NCI-H1048 (cell line): ENCODE measurements around the gene MED29.

Source experiments
- DNase-seq: peaks from one replicate; lab custom pipeline; 2025; lab: John Stamatoyannopoulos, UW

MED29 gene

DNA sequence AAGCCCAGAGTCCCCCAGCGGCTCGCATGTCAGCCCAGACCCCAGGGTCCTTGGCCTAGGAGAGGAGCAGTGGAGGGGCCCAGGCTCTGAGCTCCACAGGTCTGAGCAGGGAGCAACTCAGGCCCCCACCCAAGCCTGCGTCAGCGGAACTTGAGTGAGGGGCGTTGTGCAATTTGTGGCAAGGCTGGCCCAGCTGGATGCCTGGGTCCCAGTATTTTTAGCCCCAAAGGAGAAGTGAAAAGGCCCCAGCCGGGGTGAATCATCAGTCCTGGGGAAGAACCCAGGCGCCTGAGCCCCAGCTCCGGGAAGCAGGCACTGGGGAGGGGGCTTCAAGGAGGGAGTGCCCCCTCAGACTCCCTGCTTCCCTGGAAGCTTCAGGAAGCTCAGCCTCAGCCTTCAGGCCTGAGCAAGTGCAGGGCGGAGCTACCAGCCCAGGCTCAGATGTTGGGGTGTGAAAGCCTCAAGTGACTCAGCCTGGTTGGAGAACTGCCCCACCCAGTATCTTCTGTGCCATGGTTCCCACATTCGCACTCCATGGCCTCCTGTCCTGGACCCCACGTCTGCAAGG, 7.2 kb downstream of the MED29 start:
- DNase-seq = no peak

DNA sequence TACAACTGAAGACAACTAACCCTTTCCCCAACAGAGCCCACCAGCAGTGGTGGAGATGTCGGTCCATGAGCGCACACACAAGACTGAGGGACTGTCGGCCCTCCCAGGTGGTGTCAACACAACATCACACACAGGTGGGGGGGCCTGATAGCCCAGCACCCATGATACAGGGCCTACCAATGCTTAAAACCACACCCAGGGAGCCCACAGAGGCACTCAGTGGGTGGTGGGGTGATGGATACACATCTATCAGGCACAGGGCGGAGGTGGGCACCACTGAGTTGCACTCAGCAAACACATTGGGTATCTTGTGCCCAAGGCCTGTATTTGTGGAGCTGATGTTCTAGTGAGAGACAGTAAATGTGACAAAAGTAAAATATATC, 8.5 kb downstream of the MED29 start:
- no peak for DNase-seq

DNA sequence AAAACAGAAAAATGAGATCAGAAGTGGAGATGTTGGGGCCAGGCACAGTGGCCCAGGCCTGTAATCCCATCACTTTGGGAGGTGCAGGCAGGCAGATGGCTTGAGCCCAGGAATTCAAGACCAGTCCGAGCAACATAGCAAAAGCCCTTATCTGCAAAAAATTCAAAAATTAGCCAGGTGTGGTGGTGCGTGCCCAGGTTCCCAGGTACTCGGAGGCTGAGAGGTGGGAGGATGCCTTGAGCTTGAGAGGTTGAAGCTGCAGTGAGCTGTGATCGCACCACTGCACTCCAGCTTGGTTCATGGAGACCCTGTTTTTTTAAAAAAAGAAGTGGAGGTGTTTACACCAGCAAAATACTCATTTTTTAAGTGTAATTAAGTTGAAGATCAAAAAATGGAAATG, 8.9 kb downstream of the MED29 start:
- DNase-seq = no peak

DNA sequence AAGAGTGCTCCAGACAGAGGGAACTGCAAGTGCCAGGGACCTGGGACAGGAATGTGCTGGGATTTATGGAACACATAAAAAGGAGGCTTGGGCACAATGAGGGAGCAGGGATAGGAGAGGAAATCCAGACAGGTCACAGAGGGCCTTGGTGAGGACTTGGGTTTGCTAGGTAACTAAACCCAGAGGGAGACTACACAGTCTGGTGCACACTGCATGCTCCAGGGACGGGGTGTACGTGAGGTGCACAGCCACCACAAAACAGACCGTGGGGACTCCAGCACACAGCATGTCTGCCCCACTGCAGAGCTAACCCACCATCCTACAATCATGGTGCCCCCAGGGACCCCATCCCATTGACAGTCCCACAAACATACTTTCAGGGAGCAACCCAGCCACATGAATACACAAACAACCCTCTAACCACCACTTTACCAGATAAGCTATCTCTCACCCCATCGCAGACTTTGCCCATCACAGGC, 9.9 kb downstream of the MED29 start:
- DNase-seq = no peak

DNA sequence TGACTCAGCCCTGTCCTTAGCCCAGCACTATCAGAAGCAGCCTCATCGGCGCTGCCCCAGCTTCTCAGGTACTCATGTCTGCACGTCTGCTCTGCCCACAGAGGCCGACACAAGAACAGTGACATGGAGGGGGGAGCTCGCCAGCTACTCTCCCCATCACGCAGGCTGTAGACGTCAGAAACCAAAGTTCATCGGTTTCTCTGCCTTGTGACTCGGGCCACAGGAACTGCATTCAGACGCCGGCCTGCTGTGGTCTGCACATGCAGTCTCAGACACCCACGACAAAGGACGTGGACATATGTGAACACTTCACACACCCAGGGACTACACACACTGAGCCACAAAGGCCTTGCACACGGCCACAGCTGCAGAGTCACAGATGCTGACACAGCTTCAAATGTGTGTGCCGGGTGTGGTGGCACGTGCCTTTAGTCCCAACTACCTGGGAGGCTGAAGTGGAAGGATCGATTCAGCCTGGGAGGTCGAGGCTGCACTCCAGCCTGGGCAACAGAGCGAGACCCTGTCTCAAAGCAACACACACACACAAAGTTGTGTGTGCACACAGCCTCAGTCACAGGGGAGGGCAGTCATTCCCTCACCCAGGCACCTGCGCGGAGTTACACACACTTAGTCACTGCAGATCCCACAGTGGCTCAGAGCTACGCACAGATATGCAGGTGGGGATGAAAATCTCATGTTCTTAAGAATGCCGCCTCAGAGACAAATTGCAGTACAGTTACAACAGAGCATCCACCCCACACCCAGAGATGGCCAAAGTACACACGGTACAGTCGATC, 10.6 kb downstream of the MED29 start:
- no peak for DNase-seq

DNA sequence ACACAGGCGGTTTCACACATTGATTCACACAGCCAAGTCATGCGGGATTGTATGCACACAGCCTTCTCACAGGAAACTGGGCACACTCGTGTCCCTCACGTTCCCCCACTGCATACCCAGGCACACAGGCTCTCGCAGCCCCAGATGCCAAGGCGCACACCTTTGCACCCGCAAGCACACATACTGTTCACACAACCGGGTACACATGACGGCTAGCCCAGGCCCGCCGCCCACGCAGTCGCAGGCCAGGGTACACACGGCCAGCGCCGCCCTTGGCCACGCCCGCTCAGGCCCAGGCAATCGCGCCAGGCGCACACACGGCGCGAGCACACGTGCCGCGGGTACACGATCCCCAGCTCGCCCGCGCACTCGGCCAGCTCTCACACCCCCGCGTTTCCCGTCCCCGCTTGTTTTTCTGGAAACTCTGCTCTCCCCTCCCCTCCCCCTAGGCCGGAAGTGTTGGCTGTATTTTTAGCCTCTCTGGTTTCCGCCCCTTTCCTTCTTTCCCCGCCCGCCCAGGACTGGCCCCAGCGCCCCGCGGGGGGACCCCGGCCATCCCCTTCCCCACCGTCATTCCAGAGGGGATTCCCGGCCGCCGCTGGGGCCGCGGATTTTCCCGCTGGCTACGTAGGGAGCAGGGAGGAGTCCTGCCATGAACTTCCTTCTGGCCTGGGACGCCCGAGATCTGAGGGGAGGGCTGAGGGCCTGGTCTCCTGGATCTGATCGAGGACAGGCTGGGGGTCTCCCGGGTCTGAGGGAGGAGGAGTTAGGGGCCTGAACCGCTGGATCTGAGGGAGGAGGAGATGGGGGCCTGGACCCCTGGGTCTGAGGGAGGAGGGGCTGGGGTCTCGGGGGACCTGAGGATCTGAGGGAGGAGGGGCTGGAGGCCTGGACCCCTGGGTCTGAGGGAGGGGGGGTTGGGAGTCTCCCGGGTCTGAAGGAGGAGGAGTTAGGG, 11.4 kb downstream of the MED29 start:
- no peak for DNase-seq

DNA sequence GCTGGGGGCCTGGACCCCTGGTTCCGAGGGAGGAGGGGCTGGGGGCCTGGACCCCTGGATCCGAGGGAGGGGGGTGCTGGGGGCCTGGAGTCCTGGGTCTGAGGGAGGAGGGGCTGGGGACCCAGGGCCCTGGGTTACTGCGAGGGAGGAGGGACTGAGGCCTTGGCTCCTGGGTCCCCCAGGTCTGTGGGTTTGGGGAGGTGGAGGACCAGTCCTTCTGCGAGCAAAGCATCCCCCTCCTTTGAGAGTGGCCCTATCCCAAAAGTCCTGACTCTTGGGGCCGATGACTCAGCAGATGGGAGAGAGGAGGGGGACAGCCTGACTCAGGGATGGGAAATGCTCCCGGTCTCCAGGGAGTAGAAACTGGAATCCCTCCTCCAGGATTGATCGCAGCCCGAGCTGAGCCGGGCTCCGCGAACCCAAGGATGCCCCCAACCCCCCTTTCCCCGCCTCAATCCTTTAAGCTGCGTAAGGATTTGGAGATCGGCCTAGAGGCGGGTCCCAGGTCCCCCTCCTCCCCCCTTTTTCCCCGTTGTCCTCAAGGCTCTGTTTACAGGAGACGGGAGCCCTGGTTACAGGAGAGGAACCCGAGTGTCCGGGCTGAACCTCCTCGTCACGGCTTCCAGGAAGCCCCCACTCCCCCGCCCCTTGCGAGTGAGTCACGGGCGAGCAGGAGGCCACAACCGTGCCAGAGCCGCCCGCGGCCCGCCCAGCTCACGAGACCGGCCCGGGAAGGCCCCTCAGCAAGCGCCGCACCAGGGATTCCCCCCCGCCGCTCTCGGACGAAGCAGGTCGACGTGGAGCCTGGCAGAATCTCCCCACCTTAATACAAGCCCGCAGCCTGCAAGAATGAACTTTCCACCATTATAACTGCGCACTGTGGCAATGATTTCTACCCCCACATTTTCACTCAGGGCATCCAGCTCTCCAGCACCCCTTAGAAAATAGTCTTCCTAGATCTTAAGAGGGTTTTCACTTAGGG, 12.4 kb downstream of the MED29 start:
- DNase-seq = no peak

DNA sequence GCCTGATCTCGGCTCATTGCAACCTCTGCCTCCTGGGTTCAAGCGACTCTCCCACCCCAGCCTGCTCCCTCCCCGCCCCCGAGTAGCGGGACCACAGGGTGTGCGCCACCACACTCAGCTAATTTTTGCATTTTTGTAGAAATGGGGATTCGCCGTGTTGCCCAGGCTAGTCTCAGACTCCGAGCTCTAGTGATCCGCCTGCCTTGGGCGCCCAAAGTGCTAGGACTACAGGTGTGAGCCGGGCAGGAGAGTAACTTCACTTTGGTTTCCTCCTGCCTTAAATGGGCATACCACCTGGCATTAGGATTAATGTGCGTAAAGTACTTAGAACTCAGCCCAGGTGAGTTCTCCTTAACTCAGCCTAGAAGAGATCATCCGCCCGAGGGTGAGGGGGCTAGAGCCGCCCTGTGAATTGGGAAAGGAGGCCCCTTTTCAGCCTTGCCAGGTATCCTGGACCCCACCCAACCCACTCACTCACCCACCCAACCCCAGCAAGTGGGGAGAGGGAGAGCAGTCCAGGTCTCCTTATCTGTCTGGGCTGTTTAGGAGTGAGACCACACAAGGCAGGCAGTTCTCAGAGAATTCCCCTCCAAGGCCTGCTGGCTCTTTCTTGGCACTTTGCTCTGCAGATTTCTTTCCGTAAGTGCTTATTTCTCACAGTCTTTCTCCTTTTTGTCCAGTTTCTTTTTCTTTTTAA, 14.2 kb downstream of the MED29 start:
- no peak for DNase-seq

DNA sequence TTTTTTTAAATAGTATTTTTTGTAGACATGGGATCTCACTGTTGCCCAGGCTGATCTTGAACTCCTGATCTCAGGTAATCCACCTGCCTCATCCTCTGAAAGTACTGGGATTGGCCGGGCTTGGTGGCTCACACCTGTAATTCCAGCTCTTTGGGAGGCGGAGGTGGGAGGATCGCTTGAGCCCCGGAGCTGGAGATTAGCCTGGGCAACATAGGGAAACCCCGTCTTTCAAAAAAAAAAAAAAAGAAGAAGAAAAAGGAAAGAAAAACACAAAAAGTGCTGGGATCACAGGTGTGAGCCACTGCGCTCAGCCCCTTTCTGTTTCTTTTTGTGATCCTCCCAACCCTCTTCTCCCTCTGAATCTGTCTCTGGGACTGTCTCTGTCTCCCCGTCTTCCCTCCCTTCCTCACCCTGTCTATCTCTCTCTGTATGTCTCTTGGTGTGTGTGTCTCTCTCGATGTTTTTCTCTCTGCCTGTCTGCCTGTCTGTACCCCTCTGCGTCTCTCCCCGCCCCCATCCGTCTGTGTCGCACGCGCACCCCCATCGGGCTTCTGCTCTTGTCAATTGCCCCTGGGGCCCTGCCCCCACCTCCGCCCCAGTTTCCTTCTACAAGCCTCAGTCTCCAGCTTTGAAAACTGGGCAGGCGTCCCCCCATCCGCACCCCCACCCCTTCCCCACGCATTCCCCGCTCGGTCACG, 14.9 kb downstream of the MED29 start:
- DNase-seq = no peak

DNA sequence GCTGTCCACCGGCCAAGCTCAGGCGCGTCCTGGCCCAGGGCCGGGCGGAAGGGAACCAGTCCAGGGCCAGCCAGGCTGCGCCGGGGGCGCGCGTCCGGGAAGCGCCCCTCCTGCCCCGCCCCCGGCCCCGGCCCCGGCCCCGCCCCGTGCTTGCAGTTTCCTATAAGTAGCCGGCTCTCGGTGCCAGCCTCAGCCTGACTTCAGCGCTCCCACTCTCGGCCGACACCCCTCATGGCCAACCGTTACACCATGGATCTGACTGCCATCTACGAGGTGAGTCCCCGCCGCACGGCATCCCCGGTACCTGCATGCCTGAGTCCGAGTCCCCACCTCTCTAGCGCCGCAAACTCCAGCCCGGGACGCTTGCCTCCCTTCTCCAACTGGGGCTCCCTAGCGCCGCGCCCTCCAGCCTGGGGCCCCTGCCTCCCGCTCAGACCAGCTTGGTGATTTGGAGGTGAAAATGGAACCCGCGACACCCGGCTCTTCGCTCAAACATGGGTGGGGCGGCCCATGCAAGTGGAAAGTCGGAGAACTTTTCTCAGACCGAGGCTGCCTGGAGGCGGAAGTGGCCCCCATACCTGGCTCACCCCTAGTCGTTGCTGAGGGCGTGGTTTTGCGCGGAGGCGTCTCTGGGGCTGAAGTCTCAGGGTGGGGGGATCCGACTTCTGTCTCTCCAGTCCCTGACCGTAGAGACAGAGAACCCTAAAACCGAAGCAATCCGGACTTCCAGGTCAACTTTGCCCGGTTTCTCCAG, 15.7 kb downstream of the MED29 start, which contains the start of gene ZFP36:
ZFP36 (plus strand) TSS at position 192 of the 754 bp plus-strand sequence; CDS start at position 250, 58 bp downstream.
- DNase-seq = no peak

DNA sequence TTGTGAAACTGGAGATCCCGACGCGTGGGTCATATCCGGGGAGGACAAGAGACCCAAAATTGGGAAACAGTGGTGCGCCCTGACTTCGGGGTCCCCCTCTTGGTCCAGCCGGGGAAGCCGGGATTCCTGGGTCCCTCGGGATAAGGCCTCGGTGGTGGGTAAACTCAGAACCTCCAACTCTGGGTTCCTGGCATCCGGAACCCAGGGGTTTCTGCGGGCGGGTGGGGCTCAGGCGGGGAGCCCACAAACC, 16.2 kb downstream of the MED29 start:
- no peak for DNase-seq

DNA sequence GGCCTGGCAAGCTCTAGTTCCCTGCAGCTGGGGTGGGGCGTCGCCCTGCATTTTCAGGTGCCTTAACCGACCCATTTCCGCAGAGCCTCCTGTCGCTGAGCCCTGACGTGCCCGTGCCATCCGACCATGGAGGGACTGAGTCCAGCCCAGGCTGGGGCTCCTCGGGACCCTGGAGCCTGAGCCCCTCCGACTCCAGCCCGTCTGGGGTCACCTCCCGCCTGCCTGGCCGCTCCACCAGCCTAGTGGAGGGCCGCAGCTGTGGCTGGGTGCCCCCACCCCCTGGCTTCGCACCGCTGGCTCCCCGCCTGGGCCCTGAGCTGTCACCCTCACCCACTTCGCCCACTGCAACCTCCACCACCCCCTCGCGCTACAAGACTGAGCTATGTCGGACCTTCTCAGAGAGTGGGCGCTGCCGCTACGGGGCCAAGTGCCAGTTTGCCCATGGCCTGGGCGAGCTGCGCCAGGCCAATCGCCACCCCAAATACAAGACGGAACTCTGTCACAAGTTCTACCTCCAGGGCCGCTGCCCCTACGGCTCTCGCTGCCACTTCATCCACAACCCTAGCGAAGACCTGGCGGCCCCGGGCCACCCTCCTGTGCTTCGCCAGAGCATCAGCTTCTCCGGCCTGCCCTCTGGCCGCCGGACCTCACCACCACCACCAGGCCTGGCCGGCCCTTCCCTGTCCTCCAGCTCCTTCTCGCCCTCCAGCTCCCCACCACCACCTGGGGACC, 16.6 kb downstream of the MED29 start:
- DNase-seq = no peak

DNA sequence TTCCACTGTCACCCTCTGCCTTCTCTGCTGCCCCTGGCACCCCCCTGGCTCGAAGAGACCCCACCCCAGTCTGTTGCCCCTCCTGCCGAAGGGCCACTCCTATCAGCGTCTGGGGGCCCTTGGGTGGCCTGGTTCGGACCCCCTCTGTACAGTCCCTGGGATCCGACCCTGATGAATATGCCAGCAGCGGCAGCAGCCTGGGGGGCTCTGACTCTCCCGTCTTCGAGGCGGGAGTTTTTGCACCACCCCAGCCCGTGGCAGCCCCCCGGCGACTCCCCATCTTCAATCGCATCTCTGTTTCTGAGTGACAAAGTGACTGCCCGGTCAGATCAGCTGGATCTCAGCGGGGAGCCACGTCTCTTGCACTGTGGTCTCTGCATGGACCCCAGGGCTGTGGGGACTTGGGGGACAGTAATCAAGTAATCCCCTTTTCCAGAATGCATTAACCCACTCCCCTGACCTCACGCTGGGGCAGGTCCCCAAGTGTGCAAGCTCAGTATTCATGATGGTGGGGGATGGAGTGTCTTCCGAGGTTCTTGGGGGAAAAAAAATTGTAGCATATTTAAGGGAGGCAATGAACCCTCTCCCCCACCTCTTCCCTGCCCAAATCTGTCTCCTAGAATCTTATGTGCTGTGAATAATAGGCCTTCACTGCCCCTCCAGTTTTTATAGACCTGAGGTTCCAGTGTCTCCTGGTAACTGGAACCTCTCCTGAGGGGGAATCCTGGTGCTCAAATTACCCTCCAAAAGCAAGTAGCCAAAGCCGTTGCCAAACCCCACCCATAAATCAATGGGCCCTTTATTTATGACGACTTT, 17.4 kb downstream of the MED29 start:
- DNase-seq = no peak

DNA sequence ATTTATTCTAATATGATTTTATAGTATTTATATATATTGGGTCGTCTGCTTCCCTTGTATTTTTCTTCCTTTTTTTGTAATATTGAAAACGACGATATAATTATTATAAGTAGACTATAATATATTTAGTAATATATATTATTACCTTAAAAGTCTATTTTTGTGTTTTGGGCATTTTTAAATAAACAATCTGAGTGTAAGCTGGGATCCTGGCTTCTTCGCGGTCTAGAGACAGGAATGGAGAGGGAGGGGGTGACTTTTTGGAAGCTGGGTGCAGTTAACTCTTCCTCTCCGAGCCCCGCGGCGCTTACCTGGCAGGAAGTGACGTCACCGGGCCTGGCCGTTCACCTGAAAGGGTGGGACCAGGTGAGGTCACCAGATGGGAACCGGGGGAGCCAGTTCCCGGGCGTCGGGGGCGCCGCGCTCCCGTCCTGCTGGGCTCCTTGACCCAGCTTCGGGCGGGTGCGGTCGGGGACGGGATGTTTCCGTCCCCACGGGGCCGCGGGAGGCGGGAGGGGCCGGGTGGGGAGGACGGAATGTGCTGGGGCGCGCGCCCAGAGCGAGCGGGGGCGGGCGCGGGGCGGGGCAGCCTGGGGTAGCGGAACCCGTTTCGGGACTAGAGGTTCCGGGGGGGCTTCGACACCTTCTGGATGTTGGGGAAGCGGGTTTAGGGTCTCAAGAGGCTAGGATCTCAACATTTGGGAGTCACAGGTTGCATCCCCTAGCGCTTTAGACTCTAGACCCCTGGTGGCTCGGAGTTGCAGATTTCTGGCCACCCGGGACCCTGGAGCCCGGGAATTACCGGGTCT, 18.2 kb downstream of the MED29 start:
- peak; percentile 83 for DNase-seq

DNA sequence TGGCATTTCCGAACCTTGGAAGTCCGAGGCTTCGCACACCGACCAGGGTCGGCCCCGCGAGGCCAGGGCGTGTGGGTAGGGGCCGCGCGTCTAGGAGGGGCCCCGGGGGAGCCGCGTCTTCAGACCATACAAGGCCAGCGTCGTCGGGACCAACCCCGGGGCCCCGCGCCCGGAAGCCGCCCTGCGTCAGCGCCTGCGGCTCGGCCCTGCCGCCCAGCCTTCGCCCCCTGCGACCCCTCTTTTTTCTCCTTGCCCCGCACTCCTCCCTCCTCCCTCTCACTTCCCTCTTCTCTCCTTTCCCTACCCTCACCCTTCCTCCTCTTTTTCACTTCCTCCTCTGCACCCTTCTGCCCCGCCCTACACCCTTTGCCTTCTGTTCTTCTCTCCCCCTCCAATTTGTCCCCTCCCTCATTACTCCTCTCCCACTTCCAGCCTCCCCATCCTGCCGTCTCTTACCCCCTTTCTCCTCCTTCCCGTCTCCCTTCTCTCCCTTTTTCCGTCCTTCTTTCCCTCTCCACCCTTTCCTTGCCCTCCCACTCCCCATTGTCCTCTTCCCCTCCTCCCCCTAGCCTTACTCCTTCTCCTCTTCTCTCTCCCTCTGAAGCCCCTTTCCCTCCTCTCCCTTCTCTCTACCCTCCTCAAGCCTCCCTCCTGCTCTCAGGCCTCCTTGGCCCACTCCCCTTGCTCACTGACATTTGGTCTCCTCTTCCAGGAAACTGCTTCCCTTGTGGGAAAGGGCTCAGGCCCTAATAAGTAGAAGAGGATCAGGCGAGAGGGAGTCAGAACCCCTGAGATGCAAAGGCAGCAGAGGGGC, 19.0 kb downstream of the MED29 start:
- no peak for DNase-seq

DNA sequence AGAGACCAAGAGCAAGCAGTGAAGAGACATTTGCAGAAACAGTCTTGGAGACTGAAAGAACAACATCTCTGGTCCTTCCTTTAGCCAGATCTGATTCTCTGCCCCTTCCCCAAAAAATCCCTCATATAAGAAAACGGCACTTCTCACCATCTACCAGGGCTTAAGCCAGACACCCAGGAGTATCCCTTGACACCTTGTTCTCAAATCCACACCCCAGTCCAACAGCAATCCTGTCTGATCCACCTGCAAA, 19.6 kb downstream of the MED29 start:
- DNase-seq = no peak
